SK-N-SH (cell line): ENCODE results near the gene ABCA7. TPM values are rescaled to one million over a fixed set of nuclear protein-coding genes. Genes with fewer than 3 reads are reported as not detected.

ENCODE experiments used
- CTCF ChIA-PET: fragments of 300-600, 350-600 bp; formaldehyde crosslinking; extraction: SDS; loops from one replicate; lab custom pipeline; 2021; lab: Yijun Ruan, JAX
- POLR2A ChIA-PET: fragments of 350-600 bp; sonication (Branson Sonifier 250); formaldehyde crosslinking; extraction: SDS; loops from one replicate; lab custom pipeline; 2020; ENCODE audit warnings: antibody characterized with exemption, inconsistent platforms; lab: Yijun Ruan, JAX
- DNase-seq: peaks from one replicate; pipeline ENCODE4 v3.0.0; 2012
- H2AFZ ChIP-seq: fragments of 200-600 bp; sonication (generic); 2 replicates; pipeline ENCODE4 v1.8.1; 2016; ENCODE audit warnings: antibody characterized with exemption, mild to moderate bottlenecking, low read depth
- H3F3A ChIP-seq: fragments of 200-600 bp; sonication (generic); replicated peaks from 2 replicates; pipeline ENCODE3; 2016; ENCODE audit warnings: antibody characterized with exemption, mild to moderate bottlenecking; ENCODE audit not compliant: insufficient read depth
- H3K27ac ChIP-seq, 2 experiments: fragments of 200-500 bp in 1 of 2; fragments of 200-600 bp in 1 of 2; sonication (Bioruptor generic) in 1 of 2; sonication (generic), shearing (Covaris generic) in 1 of 2; 2 replicates each; pipeline versions ENCODE4 v1.5.1 to v1.6.1; 2014 to 2016; ENCODE audit warnings: low read depth in 2 of 2, inconsistent platforms in 1 of 2, low read length in 1 of 2, mild to moderate bottlenecking in 1 of 2, mixed read lengths in 1 of 2
- H3K27me3 ChIP-seq: fragments of 200-600 bp; sonication (generic), shearing (Covaris generic); 2 replicates; pipeline ENCODE4 v1.6.1; 2016; ENCODE audit warnings: mixed run types; ENCODE audit not compliant: insufficient read depth
- H3K36me3 ChIP-seq, 2 experiments: fragments of 200-500 bp in 1 of 2; fragments of 200-600 bp in 1 of 2; sonication (Bioruptor generic) in 1 of 2; sonication (generic) in 1 of 2; replicated peaks in 1 of 2; 2 replicates each; pipeline versions ENCODE3 to v1.5.1; 2014 to 2016; ENCODE audit warnings: low read length in 1 of 2, mild to moderate bottlenecking in 1 of 2; ENCODE audit not compliant: insufficient read depth in 2 of 2, control insufficient read depth in 1 of 2
- H3K4me1 ChIP-seq, 2 experiments: fragments of 200-500 bp in 1 of 2; fragments of 200-600 bp in 1 of 2; sonication (Bioruptor generic) in 1 of 2; sonication (generic), shearing (Covaris generic) in 1 of 2; 2 replicates each; pipeline versions ENCODE4 v1.5.1 to v1.6.1; 2014 to 2016; ENCODE audit warnings: low read depth in 1 of 2, low read length in 1 of 2, mixed run types in 1 of 2; ENCODE audit not compliant: insufficient read depth in 2 of 2, control insufficient read depth in 1 of 2
- H3K4me2 ChIP-seq: fragments of 200-600 bp; sonication (generic), shearing (Covaris generic); 2 replicates; pipeline ENCODE4 v1.6.1; 2017; ENCODE audit warnings: mixed run types
- H3K4me3 ChIP-seq, 2 experiments: fragments of 200-500 bp in 1 of 2; fragments of 200-600 bp in 1 of 2; sonication (Bioruptor generic) in 1 of 2; sonication (generic), shearing (Covaris generic) in 1 of 2; 2 replicates each; pipeline versions ENCODE4 v1.5.1 to v1.8.1; 2014 to 2016; ENCODE audit warnings: low read depth in 2 of 2, inconsistent platforms in 1 of 2, low read length in 1 of 2, mild to moderate bottlenecking in 1 of 2, mixed read lengths in 1 of 2, moderate library complexity in 1 of 2
- H3K79me2 ChIP-seq: fragments of 200-600 bp; sonication (generic); 2 replicates; pipeline ENCODE4 v1.8.1; 2017; ENCODE audit warnings: mild to moderate bottlenecking; ENCODE audit not compliant: insufficient read depth
- H3K9ac ChIP-seq: fragments of 200-600 bp; sonication (generic); 2 replicates; pipeline ENCODE4 v1.6.1; 2017; ENCODE audit warnings: mixed run types
- H3K9me2 ChIP-seq: fragments of 200-600 bp; sonication (generic); 2 replicates; pipeline ENCODE4 v1.6.1; 2017; ENCODE audit warnings: mixed run types
- H3K9me3 ChIP-seq: fragments of 200-600 bp; sonication (generic); 2 replicates; pipeline ENCODE4 v1.6.1; 2017; ENCODE audit warnings: mixed run types, mild to moderate bottlenecking, moderate library complexity
- H4K20me1 ChIP-seq: fragments of 200-600 bp; sonication (generic); 2 replicates; pipeline ENCODE4 v1.6.1; 2017; ENCODE audit warnings: mild to moderate bottlenecking, mixed run types; ENCODE audit not compliant: insufficient read depth
- CHD2 ChIP-seq: fragments of 150-350 bp; IDR thresholded peaks from 2 replicates; pipeline ENCODE4 v1.6.1; 2018; ENCODE audit warnings: low read length; ENCODE audit not compliant: partially characterized antibody
- CTCF ChIP-seq: fragments of 200-600 bp; sonication (generic); IDR thresholded peaks from 2 replicates; pipeline ENCODE4 v1.6.1; 2017; ENCODE audit warnings: antibody characterized with exemption, mild to moderate bottlenecking, moderate library complexity
- ELF1 ChIP-seq: IDR thresholded peaks from 2 replicates; pipeline ENCODE4 v1.4.0; 2012
- EZH2phosphoT487 ChIP-seq: fragments of 200-600 bp; sonication (generic); IDR thresholded peaks from 2 replicates; pipeline ENCODE4 v1.6.1; 2017; ENCODE audit warnings: low read depth, mixed run types, mild to moderate bottlenecking, antibody characterized with exemption, moderate library complexity, borderline replicate concordance
- IRF3 ChIP-seq: fragments of 150-350 bp; IDR thresholded peaks from 2 replicates; pipeline ENCODE4 v1.6.1; 2016; ENCODE audit warnings: mild to moderate bottlenecking, low read depth, low read length
- MAX ChIP-seq: IDR thresholded peaks from 2 replicates; pipeline ENCODE4 v1.4.0; 2012; ENCODE audit warnings: low read depth
- NFIC ChIP-seq: IDR thresholded peaks from 2 replicates; pipeline ENCODE4 v1.4.0; 2012; ENCODE audit warnings: borderline replicate concordance
- PBX3 ChIP-seq: IDR thresholded peaks from 2 replicates; pipeline ENCODE4; 2012
- RCOR1 ChIP-seq: fragments of 150-350 bp; IDR thresholded peaks from 2 replicates; pipeline ENCODE4 v1.6.1; 2017; ENCODE audit warnings: antibody characterized with exemption, low read length
- REST ChIP-seq: IDR thresholded peaks from 2 replicates; pipeline ENCODE4 v1.6.1; 2012; ENCODE audit warnings: mild to moderate bottlenecking, low read depth, low read length, moderate library complexity
- SIN3A ChIP-seq: IDR thresholded peaks from 2 replicates; pipeline ENCODE4 v1.6.1; 2012; ENCODE audit warnings: low read depth, mild to moderate bottlenecking, low read length, moderate library complexity, borderline replicate concordance
- SMC3 ChIP-seq: IDR thresholded peaks from 2 replicates; pipeline ENCODE4 v1.6.1; 2012; ENCODE audit warnings: low read depth, low read length, improper control_type of control experiment
- USF2 ChIP-seq: fragments of 150-350 bp; IDR thresholded peaks from 2 replicates; pipeline ENCODE4 v1.6.1; 2017; ENCODE audit warnings: antibody characterized with exemption, low read length, low read depth, borderline replicate concordance
- YY1 ChIP-seq: IDR thresholded peaks from 2 replicates; pipeline ENCODE4 v1.4.0; 2012; ENCODE audit warnings: low read depth, mild to moderate bottlenecking
- WGBS: methylation state at CpG from one replicate; pipeline ENCODE4 v1.1.6; 2017; ENCODE audit warnings: low lambda C conversion rate; 5-methylcytosine and 5-hydroxymethylcytosine counted together
- polyA plus RNA-seq, 3 experiments: library from polyadenylated mRNA; depleted of rRNA; stranded (reverse); fragments of >200 nt; gene quantifications; 2 replicates each; pipeline ENCODE4 v1.2.3, GENCODE V29; 2012

Gene ABCA7
- polyA plus RNA-seq, 1 of the 3 experiments (the other 2 are of a cell fraction): 7.8 TPM

GRCh38 chr19:1049106-1049505 lies 9.2 kb downstream of the ABCA7 start:
- ChIA-PET POLR2A (interaction anchor here (0.8 kb wide), 1 partner anchor 22 kb away, joined by 3 read pairs; no protein-coding TSS in a partner anchor), CTCF (no interaction called here)
- Histone ChIP-seq H3F3A (peaks cover 4% of the 10 kb centered on the region), H3K9me3 (no peaks in the 10 kb centered on the region), H3K9me2 (no peaks in the 10 kb centered on the region), H3K4me1 (no peaks in the 10 kb centered on the region), H3K27ac (no peak overlapping the region), H3K79me2 (no peaks in the 10 kb centered on the region), H4K20me1 (no peaks in the 10 kb centered on the region), H2AFZ (no peak overlapping the region)
- DNase-seq: no peak
- no peak for TF ChIP-seq NFIC
- TF ChIP-seq CHD2: no peak
- TF ChIP-seq CTCF: no peak
- no peak for TF ChIP-seq EZH2phosphoT487
- TF ChIP-seq USF2: no peak
- TF ChIP-seq IRF3: no peak
- TF ChIP-seq MAX: no peak
- TF ChIP-seq REST: no peak
- no peak for TF ChIP-seq RCOR1
- no peak for TF ChIP-seq SMC3
- no peak for TF ChIP-seq ELF1
- no peak for TF ChIP-seq SIN3A
- no peak for TF ChIP-seq YY1
- TF ChIP-seq PBX3: no peak
- TF ChIP-seq, all 33 proteins: peak for 0
- no peak overlapping the region for H3K4me2 ChIP-seq
- no peak overlapping the region for H3K4me3 ChIP-seq
- H3K36me3 ChIP-seq: no peaks in the 10 kb centered on the region
- 80% methylated on average over 1 of the region's 17 CpGs for WGBS
- H3K9ac ChIP-seq: no peak overlapping the region
- no peaks in the 10 kb centered on the region for H3K27me3 ChIP-seq
